GM06990 (cell line): ENCODE measurements around the gene FSTL1.
A peak's percentile ranks its signal among the peaks of the same experiment; 100 is the strongest.

Experiments
- DNase-seq: peaks from one replicate; pipeline ENCODE4 v3.0.0-alpha.2; 2011; ENCODE audit not compliant: insufficient read length; ENCODE audit errors: extremely low read depth
- H3K27me3 ChIP-seq: replicated peaks from 2 replicates; pipeline ENCODE4 v1.6.0; 2011; ENCODE audit warnings: low read length; ENCODE audit not compliant: control insufficient read depth, insufficient read depth
- H3K36me3 ChIP-seq: 2 replicates; pipeline ENCODE4 v1.5.1; 2011; ENCODE audit warnings: low read length; ENCODE audit not compliant: control insufficient read depth, insufficient read depth
- H3K4me3 ChIP-seq: replicated peaks from 2 replicates; pipeline ENCODE4 v1.5.1; 2011; ENCODE audit warnings: low read depth, mild to moderate bottlenecking, control low read depth, low read length
- CTCF ChIP-seq: IDR thresholded peaks from 2 replicates; pipeline ENCODE4 v1.5.1; 2011; ENCODE audit warnings: low read length, control low read depth, mild to moderate bottlenecking, inconsistent platforms; ENCODE audit not compliant: insufficient read depth, poor library complexity, severe bottlenecking

Gene FSTL1

GRCh38 chr3:120450600-120451271 is at the start of gene FSTL1:
Gene FSTL1, minus strand, starts transcription at chr3:120450992. Its CDS starts 246 bp downstream, at chr3:120450746.
- DNase-seq, result peak; percentile 15
- Histone ChIP-seq H3K36me3 (no peaks in the 10 kb centered on the region), H3K4me3 (peak within 1 kb of the TSS; percentile 50), H3K27me3 (peaks cover 2% of the 10 kb centered on the region)
- TF ChIP-seq CTCF, result no peak

GRCh38 chr3:120498556-120499346 is 48.0 kb upstream of the FSTL1 start:
- no peaks in the 10 kb centered on the region for H3K27me3 ChIP-seq
- no peak overlapping the region for H3K4me3 ChIP-seq
- H3K36me3 ChIP-seq, result no peaks in the 10 kb centered on the region
- TF ChIP-seq CTCF, result no peak
- no peak for DNase-seq

- no peaks in the 10 kb centered on the region for H3K36me3 ChIP-seq
- DNase-seq, result no peak
- H3K4me3 ChIP-seq, result no peak overlapping the region
- no peak for TF ChIP-seq CTCF
- no peaks in the 10 kb centered on the region for H3K27me3 ChIP-seq
Measured at GRCh38 chr3:120497818-120498217, 47.0 kb upstream of the FSTL1 start.

- no peak for DNase-seq
- no peak for TF ChIP-seq CTCF
- Histone ChIP-seq H3K4me3 (no peak overlapping the region), H3K36me3 (no peaks in the 10 kb centered on the region), H3K27me3 (no peaks in the 10 kb centered on the region)
Measured at GRCh38 chr3:120497336-120497735, 46.5 kb upstream of the FSTL1 start.

- no peaks in the 10 kb centered on the region for H3K27me3 ChIP-seq
- H3K4me3 ChIP-seq, result no peak overlapping the region
- DNase-seq, result no peak
- no peaks in the 10 kb centered on the region for H3K36me3 ChIP-seq
- TF ChIP-seq CTCF, result no peak
Measured at GRCh38 chr3:120496278-120497002, 45.6 kb upstream of the FSTL1 start.
